T-helper 2 cell (primary cell): ENCODE data around the gene MRPL55.

Source experiments
- DNase-seq, 5 experiments: peaks; one replicate each; pipeline versions ENCODE4 v3.0.0 to v3.0.0-alpha.2; 2012 to 2022

The MRPL55 gene

GRCh38 chr1:228100822-228101613 lies 8.1 kb downstream of the MRPL55 start:
- peak in 1 of 5 experiments; percentile 50 for DNase-seq

GRCh38 chr1:228099331-228099732 lies 9.8 kb downstream of the MRPL55 start:
- DNase-seq: peak in 1 of 5 experiments; percentile 2

DNA sequence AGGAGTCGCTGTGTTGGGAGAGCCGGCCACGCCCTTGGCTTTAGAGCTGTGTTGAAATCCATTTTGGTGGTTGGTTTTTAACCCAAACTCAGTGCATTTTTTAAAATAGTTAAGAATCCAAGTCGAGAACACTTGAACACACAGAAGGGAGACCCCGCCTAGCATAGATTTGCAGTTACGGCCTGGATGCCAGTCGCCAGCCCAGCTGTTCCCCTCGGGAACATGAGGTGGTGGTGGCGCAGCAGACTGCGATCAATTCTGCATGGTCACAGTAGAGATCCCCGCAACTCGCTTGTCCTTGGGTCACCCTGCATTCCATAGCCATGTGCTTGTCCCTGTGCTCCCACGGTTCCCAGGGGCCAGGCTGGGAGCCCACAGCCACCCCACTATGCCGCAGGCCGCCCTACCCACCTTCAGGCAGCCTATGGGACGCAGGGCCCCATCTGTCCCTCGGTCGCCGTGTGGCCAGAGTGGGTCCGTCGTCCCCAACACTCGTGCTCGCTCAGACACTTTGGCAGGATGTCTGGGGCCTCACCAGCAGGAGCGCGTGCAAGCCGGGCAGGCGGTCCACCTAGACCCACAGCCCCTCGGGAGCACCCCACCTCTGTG lies 10.7 kb downstream of the MRPL55 start:
- DNase-seq: peak in 1 of 5 experiments; percentile 3

DNA sequence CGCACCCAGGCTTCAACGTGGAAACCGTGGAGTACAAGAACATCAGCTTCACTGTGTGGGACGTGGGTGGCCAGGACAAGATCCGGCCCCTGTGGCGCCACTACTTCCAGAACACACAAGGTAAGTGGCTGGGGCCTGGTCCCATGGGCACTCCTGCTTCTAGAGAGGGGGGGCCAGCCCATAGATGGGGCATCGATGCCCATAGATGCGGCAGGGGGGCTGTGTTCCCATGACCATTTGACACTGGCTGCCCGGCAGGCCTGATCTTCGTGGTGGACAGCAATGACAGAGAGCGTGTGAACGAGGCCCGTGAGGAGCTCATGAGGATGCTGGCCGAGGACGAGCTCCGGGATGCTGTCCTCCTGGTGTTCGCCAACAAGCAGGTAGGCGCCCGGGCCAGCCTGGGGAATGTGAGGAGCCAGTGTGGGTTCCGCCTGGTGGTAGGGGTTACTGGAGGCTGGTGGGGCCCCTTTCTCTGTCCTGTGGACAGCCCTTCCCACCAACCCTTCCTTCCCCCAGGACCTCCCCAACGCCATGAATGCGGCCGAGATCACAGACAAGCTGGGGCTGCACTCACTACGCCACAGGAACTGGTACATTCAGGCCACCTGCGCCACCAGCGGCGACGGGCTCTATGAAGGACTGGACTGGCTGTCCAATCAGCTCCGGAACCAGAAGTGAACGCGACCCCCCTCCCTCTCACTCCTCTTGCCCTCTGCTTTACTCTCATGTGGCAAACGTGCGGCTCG lies 11.6 kb downstream of the MRPL55 start:
- peak in 1 of 5 experiments; percentile 3 for DNase-seq

- no peak for DNase-seq
Observed at GRCh38 chr1:228096416-228097332, 12.4 kb downstream of the MRPL55 start.

DNA sequence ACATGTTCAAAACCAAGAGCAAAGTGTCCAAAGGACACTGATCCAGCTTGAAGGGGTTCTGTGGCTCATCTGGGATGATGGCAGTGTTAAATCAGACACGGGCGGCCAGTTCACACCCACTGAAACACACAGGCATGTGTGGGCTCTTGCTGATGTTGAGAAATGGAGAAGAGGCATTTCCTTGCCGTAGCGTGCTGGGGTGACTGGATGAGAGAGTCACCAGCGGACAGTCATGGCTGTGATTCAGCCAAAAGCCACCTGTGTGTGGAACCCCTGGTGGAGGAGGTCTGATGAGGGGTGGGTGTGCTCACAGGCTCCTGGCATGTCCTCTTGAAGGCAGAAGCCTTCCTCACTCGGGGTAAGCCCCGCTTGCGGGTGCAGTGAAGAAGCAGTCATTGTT lies 13.2 kb downstream of the MRPL55 start:
- DNase-seq: no peak

DNA sequence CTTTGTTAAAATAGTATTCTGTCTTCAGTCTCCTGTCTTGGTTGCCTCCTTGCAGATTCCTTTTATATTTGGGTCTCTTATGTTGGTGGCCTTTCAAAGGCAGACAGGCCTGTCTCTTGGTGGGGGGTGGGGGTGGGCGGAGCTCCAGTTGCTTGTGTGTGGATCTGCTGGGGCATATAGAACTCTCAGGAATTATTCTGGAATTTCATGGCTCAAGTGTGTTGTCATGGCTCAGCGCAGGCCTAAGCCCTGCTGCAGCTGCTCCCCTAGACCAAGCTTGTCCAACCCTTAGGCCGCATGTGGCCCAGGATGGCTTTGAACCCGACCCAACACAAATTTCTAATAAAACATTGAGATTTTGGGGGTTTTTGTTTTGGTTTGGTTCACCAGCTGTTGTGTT lies 13.9 kb downstream of the MRPL55 start:
- no peak for DNase-seq

- no peak for DNase-seq
Observed at GRCh38 chr1:228094432-228095016, 14.6 kb downstream of the MRPL55 start.

DNA sequence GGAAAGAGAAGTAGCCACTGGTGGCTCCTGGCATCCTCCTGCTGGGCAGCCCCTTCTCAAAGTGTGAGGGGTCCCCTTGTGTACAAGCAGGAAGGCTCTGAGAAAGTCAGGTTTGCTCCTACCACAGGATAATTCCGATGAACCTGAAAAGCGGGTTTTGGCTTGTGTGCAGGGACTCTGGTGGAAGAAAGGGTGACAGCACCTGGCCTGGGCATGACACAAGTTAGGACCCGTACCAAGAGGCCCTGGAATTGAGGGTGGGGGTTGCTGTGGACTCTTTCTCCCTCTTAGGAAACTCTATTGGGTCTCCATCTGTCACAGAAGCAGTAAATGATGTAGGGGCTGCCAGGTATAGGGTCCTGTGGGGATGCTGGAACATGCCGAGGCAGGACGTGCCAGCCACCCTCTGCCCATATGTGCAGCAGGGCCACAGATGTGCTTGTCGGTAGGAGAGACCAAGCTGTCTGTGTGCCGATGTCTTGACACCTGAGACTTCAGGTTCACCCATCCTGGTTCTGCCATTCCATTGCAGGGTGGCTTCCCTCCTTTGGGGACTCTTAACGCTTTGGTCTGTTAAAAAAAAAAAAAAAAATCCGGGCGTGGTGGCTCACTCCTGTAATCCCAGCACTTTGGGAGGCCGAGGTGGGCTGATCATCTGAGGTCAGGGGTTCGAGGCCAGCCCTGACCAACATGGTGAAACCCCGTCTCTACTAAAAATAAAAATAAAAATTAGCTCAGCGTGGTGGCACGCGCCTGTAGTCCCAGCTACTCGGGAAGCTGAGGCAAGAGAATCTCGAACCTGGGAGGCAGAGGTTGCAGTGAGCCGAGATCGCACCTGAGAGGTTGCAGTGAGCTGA lies 15.8 kb downstream of the MRPL55 start:
- no peak for DNase-seq

- DNase-seq: peak in 1 of 5 experiments; percentile 2
Observed at GRCh38 chr1:228092342-228093049, 16.6 kb downstream of the MRPL55 start.

GRCh38 chr1:228091084-228091483 lies 18.0 kb downstream of the MRPL55 start:
- DNase-seq: no peak

GRCh38 chr1:228090613-228091081 lies 18.5 kb downstream of the MRPL55 start:
- DNase-seq: peak in 1 of 5 experiments; percentile 4

DNA sequence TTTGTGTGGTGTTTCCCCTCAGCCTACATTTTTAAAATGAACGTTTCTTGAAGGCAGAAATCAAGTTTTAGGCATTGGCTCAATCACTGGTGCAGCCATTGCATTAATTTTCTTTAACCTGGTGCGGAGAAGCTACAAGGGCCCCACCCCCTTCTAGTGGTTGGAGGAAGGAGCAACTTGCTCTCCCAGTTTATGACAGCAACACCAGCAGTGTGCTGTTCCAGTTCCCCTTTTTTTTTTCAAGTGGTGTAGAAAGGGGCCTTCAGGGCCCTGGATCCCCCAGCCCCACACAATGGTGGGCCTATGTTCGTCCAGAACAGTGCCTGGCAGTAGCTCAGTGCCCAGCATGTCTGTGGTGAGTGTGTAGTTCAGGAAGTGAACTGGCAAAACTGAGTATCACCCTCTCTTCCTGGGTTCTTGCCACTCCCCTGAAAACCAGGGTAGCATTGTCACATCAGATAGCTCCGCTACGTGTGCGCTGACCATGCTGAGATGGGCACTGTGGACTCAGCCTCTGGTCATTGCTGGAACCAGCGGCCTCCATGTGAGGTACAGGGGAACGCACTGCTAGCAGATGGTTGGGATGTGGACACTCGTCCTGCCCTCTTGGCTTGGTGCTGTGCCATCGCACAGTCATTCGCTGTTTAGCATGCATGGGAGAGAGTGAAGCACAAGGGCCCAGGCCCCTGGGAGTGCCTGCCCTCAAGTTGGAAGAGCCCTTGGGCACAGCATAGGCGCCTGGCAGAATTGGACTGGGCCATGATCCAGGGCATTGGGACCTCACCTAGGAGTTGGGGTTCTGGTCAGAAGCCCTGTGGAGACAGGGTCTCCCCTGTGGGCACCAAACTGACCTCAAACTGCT lies 19.3 kb downstream of the MRPL55 start:
- DNase-seq: peak in 1 of 5 experiments; percentile 2

DNA sequence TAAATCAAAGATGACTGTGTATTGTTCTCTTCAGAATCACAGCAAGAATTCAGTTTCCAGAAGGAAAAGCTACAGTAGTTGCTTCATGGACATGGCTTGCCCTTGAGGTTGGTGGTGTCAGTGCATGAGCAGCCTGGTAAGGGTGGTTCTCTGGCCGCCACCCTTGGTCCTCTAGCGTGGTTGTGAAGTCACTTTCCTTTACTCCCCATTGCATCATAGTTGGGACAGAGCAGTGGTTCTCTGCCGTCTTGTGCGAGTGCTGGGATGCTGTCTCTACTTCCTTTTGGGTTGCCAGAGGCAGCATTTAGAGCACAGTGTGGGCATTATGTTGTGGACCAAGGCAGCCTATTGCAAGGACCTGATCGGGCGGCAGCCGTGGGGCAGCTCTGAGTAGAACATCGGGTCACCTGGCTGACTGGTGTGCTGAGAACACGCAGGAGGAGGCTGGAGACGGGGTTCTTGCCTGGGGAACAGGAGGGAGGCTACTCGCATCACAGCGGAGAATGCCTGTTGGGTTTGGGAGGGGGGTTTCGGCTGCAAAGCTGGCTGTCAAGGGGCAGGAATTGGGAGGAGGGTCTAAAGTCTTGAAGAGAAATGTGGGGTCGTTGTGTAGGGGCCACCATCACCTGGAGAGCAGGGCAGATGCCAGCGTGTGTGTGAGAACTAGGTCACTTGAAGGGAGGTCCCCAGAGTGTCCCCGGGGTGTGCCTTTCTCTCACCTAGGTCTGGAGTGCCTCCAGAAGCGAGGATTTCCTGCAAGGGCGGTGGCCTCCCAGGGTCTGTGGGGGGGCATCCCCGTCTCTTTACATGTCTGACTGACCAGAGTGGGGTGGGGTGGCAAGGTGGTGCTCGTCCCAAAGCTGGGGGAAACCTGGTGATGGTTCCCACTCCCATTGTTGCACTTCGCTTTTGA lies 20.3 kb downstream of the MRPL55 start:
- DNase-seq: peak in 2 of 5 experiments; percentile 2 to 57

GRCh38 chr1:228087771-228088251 lies 21.3 kb downstream of the MRPL55 start:
- DNase-seq: peak in 1 of 5 experiments; percentile 6

DNA sequence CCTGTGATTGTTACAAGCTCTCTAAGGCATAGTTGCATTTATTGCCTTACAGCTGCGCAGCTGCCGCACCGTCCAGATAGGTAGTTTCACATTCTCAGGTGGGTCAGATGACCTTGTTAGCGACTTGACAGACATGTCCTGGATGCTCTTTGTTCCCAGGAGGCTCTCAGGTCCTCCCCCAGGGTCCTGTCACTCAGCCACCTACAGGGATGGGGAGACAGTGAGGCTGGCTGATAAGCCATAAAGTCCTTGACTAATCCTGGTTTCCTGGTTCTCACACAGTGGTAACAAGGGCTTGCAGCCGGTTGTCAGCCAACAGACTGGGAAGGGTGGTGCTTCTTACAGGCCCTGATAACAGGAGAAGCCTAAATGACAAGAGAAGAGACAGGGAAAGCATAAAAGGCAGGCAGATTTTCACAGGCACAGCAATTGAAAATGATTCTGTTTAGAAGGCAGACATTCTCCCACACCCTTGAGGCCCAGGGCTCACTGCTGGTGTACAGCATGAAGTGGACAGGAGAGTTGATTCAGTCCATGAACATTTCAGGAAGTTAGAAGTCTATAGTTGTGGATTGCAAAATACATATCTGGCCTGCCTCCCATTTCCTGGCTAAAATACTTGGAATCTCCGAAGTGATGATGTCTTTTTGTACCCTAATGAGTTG lies 23.7 kb downstream of the MRPL55 start:
- DNase-seq: no peak

DNA sequence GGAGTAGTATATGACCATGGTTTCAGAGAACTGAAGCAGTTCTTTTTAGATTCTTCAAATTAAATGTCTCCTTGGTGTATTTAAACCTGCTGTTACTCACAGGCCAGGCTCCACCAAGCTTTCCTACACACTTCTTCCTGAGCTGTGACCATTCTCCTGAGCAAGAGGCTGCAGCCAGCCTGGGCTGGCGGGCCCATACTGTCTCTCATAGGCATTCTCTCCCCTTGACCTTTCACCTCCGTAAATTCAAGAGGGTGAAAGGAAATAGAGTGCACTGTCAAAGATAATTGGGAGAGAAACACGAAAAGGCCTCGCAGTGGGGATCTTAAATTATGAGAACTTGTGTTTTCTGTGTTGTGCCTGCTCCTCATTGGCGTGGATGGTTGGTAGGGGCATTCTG lies 24.3 kb downstream of the MRPL55 start:
- DNase-seq: no peak
